Occipital lobe (tissue), 2 donors: ENCODE data around the gene LCLAT1. TPM values are rescaled to one million over a fixed set of nuclear protein-coding genes. Genes with fewer than 3 reads are reported as not detected.

Experiments used
- DNase-seq: peaks from one replicate; lab custom pipeline; 2025; lab: John Stamatoyannopoulos, UW
- total RNA-seq: library from RNA; depleted of rRNA; stranded (reverse); fragments of >200 nt; gene quantifications from one replicate; pipeline ENCODE4 v1.2.3, GENCODE V29; 2014

Gene LCLAT1
- total RNA-seq, 1 donor from 2014 or later = 34.8 TPM

GRCh38 chr2:30514848-30515435 is 67.9 kb downstream of the LCLAT1 start:
- DNase-seq = no peak

- DNase-seq = no peak
Observed at GRCh38 chr2:30516166-30516565, 69.1 kb downstream of the LCLAT1 start.

GRCh38 chr2:30519796-30520195 is 72.8 kb downstream of the LCLAT1 start:
- no peak for DNase-seq

GRCh38 chr2:30522421-30522820 is 75.4 kb downstream of the LCLAT1 start:
- DNase-seq = no peak

- no peak for DNase-seq
Observed at GRCh38 chr2:30527411-30527810, 80.4 kb downstream of the LCLAT1 start.

- no peak for DNase-seq
Observed at GRCh38 chr2:30527859-30528258, 80.8 kb downstream of the LCLAT1 start.

- DNase-seq = no peak
Observed at GRCh38 chr2:30530346-30530745, 83.3 kb downstream of the LCLAT1 start.

GRCh38 chr2:30541680-30542079 is 94.6 kb downstream of the LCLAT1 start:
- DNase-seq = no peak

- DNase-seq = no peak
Observed at GRCh38 chr2:30545875-30546274, 98.8 kb downstream of the LCLAT1 start.

- DNase-seq = no peak
Observed at GRCh38 chr2:30548386-30548785, 101.3 kb downstream of the LCLAT1 start.

- DNase-seq = no peak
Observed at GRCh38 chr2:30549096-30549495, 102.0 kb downstream of the LCLAT1 start.

GRCh38 chr2:30559544-30560275 is 112.7 kb downstream of the LCLAT1 start:
- DNase-seq = no peak

- no peak for DNase-seq
Observed at GRCh38 chr2:30561349-30561748, 114.3 kb downstream of the LCLAT1 start.

GRCh38 chr2:30565851-30566358 is 118.9 kb downstream of the LCLAT1 start:
- DNase-seq = no peak

GRCh38 chr2:30566631-30567030 is 119.6 kb downstream of the LCLAT1 start:
- DNase-seq = no peak

GRCh38 chr2:30567317-30567716 is 120.3 kb downstream of the LCLAT1 start:
- no peak for DNase-seq

- DNase-seq = no peak
Observed at GRCh38 chr2:30569946-30570345, 122.9 kb downstream of the LCLAT1 start.

GRCh38 chr2:30577151-30577550 is 130.1 kb downstream of the LCLAT1 start:
- DNase-seq = no peak

GRCh38 chr2:30580391-30580790 is 133.3 kb downstream of the LCLAT1 start:
- no peak for DNase-seq

- DNase-seq = no peak
Observed at GRCh38 chr2:30582521-30582920, 135.5 kb downstream of the LCLAT1 start.

GRCh38 chr2:30583204-30583749 is 136.2 kb downstream of the LCLAT1 start:
- no peak for DNase-seq

GRCh38 chr2:30584116-30584515 is 137.1 kb downstream of the LCLAT1 start:
- DNase-seq = no peak

GRCh38 chr2:30588994-30589393 is 141.9 kb downstream of the LCLAT1 start:
- no peak for DNase-seq
